Measurements from ENCODE around the gene UCN2. TPM values are rescaled to one million over a fixed set of nuclear protein-coding genes. Genes with fewer than 3 reads are reported as not detected.
"Not testable (repeated sequence)": the region's sequence is repeated elsewhere in the genome, so short reads cannot be mapped to it uniquely, and the experiment has no call there.

UCN2 gene
- total and polyA plus RNA-seq, 8 donors, result 0.19 TPM; not detected in 7

DNA sequence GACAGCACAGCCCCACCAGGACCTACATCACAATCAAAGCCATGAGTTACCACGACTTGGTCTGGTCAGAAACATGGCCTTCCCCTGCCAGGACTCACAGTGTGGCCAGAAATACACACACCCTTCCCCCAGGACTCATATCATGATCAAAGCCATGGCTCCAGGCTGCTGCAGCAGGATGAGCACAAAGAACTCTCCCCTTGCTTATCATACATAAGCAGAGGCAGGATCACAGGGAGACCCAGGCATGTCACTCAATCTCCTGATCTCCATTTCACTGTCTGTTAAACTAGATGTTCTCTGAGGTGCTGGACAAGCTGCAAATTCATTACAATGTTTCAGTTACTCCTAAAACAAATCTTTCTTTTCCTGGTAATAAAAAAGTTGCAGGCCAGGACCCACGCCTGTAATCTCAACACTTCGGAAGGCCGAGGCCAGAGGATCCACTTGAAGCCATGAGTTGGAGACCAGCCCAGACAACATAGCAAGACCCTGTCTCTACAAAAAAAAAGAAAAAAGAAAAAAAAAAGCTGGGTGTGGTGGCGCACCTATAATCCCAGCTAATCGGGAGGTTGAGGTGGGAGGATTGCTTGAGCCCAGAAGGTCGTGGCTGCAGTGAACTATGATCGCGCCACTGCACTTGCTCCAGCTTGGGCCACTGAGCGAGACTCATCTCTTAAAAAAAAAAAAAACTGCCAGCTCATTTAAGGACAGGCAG is 8.2 kb downstream of the UCN2 start:
- Histone ChIP-seq H3K4me1 (peaks cover 38 to 45% (median 44%) of the 10 kb centered on the region in 3 donors), H3K9me3 (no peaks in the 10 kb centered on the region), H3K27ac (peak overlapping the region in 3 of 4 donors; percentile 2 to 31 (median 18)), H3K4me3 (peak overlapping the region in 3 of 4 donors; percentile 44 to 66 (median 48)), H3K27me3 (no peaks in the 10 kb centered on the region), H3K36me3 (no peaks in the 10 kb centered on the region)
- FAIRE-seq, result no peak
- TF ChIP-seq, protein P1, sequence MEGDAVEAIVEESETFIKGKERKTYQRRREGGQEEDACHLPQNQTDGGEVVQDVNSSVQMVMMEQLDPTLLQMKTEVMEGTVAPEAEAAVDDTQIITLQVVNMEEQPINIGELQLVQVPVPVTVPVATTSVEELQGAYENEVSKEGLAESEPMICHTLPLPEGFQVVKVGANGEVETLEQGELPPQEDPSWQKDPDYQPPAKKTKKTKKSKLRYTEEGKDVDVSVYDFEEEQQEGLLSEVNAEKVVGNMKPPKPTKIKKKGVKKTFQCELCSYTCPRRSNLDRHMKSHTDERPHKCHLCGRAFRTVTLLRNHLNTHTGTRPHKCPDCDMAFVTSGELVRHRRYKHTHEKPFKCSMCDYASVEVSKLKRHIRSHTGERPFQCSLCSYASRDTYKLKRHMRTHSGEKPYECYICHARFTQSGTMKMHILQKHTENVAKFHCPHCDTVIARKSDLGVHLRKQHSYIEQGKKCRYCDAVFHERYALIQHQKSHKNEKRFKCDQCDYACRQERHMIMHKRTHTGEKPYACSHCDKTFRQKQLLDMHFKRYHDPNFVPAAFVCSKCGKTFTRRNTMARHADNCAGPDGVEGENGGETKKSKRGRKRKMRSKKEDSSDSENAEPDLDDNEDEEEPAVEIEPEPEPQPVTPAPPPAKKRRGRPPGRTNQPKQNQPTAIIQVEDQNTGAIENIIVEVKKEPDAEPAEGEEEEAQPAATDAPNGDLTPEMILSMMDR (IDR thresholded peaks at IDR 0.05), result no peak
- peak in 2 of 6 donors; percentile 15 to 22 for DNase-seq
- no peak for ATAC-seq
- intact Hi-C loops (cut with DNase I), result no loop called here
- 42 to 43% methylated on average over 10 of the region's 10 CpGs for WGBS, 2 donors

DNA sequence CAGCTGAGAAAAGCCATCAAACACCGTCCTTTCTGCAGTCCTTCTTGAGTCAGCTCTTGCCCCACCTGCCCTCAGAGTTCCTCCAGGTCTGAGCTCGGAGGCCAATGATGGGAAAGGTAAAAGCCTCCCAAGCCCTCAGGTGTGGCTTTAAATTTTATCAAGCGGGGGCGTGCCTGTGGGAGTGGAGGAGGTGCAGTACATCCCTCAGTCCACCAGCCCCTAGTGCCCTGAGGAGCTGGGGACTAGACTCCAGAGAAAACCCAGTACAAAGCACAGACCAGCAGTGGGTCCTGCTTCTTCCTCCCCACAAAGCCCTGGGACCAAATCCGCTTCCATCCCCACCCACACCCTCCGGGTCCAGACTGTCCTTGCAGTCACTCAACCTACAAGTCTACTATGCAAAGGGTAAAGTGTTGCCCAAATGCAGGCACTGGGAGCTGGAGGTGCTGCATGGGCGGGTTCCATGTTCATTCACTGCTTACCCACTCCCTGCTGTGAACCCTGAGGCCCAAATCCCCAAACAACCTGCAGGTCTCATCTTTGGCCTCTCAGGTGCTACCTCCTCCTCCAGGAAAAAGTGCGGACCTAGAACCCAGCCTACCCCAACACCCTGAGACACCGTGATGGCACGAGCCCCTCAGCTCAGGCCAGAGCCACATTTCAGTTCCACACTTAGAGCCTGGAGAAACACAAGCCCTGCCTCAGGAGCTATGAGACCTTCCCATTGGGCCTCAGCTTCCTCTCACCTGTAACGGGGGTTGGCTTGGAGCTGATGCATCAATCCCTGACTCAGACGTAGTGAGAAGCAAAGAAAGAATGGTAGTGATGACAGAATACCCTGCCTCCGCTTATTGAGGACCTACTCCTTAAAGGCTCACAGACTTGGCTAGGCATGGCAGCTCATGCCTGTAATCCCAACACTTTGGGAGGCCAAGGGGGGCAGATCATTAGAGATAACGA is 9.4 kb downstream of the UCN2 start:
- no peaks in the 10 kb centered on the region for H3K36me3 ChIP-seq
- H3K4me3 ChIP-seq, result no peak overlapping the region
- DNase-seq, result peak in 1 of 6 donors; percentile 42
- WGBS, 2 donors, result 67 to 69% methylated on average over 14 of the region's 14 CpGs
- no peaks in the 10 kb centered on the region for H3K9me3 ChIP-seq
- ATAC-seq, result no peak
- peak overlapping the region; percentile 73 to 84 (median 84) for H3K27ac ChIP-seq
- no peak for FAIRE-seq
- intact Hi-C loops (cut with DNase I), result loop anchor here in 2 of 3 donors (5.0 kb wide), 2 partner anchors 77 to 87 kb away; a partner anchor contains a TSS
- peaks cover 38 to 45% (median 44%) of the 10 kb centered on the region in 3 donors for H3K4me1 ChIP-seq
- H3K27me3 ChIP-seq, result no peaks in the 10 kb centered on the region
- TF ChIP-seq, protein P1 (IDR thresholded peaks at IDR 0.05), result no peak

DNA sequence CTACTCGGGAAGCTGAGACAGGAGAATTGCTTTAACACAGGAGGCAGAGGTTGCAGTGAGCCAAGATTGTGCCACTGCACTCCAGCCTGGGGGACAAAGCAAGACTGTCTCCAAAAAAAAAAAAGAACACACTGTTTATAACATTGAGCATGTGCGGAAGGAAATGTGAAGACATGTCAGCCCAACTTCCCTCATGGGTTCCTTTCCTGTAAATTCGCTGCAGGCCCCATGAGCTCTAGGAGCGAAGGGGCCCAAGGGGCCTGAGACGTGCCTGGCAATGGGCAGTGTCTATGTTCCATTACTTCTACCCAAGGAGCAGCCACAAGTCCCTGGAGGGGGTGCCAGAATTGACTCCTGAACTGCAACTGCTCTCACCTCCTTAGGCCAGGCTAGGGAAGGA is 10.2 kb downstream of the UCN2 start:
- intact Hi-C loops (cut with DNase I), result loop anchor here in 2 of 3 donors (5.0 kb wide), 2 partner anchors 76 to 86 kb away; a partner anchor contains a TSS
- H3K27me3 ChIP-seq, result no peaks in the 10 kb centered on the region
- H3K27ac ChIP-seq, result peak overlapping the region; percentile 73 to 84 (median 84)
- WGBS, 2 donors, result 88 to 89% methylated on average over 5 of the region's 5 CpGs
- DNase-seq (peak in 1 of 6 donors; percentile 20), ATAC-seq (no peak), FAIRE-seq (no peak)
- no peaks in the 10 kb centered on the region for H3K36me3 ChIP-seq
- peaks cover 38 to 48% (median 45%) of the 10 kb centered on the region in 3 donors for H3K4me1 ChIP-seq
- H3K4me3 ChIP-seq, result no peak overlapping the region
- TF ChIP-seq, protein P1 (IDR thresholded peaks at IDR 0.05), result no peak
- no peaks in the 10 kb centered on the region for H3K9me3 ChIP-seq

DNA sequence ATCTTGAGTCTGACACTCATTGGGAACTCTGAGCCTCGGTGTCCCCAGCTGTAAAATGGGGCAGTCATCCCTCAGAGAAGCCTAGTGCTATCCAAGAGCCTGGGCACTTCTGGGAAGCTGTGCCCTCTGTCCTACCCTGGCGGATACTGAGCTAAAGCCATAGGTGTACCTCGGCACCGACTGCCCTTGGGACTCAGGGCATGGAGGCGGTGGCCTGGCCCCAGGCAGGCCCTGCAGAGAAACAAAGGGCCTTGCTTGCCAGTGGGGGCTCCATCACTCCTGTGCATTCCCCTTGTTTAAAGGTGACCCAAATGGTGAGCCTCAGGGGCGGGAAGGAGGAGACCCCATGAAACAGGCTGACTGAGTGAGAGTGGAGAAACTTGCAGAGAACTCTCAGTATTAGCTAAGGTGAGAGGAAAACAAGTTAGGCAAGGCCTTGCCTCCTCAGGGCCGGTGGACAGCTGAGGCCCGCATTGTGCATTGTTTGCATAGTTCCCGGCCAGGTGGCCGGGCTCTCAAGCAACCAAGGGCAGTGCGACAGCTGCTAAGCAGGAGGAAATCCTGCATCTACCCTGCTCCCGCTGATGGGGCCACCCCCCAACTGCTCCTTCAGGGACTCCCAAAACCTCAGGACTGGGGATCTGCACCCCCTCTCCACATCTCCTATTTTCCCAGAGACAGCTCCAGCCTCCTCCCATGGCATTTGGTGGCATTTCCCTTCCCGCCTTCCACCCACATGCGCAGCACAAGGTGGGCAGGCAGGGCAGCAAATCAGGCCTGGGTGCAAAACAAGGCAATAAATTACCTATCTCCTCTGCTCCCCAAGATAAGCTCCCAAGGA is 11.2 kb downstream of the UCN2 start:
- Histone ChIP-seq H3K27ac (peak overlapping the region; percentile 73 to 84 (median 84)), H3K9me3 (no peaks in the 10 kb centered on the region), H3K4me3 (no peak overlapping the region), H3K36me3 (peaks cover 0 to 3% (median 0%) of the 10 kb centered on the region in 3 donors), H3K4me1 (peaks cover 32 to 46% (median 41%) of the 10 kb centered on the region in 3 donors), H3K27me3 (no peaks in the 10 kb centered on the region)
- FAIRE-seq, result no peak
- TF ChIP-seq, protein P1 (IDR thresholded peaks at IDR 0.05), result no peak
- DNase-seq, result peak; percentile 80 to 93 (median 88)
- intact Hi-C loops (cut with DNase I), result loop anchor here in 2 of 3 donors (5.0 kb wide), 2 partner anchors 75 to 85 kb away; a partner anchor contains a TSS
- ATAC-seq, result peak; percentile 48 to 66 (median 54)
- 20 to 33% methylated on average over 11 to 14 of the region's 14 CpGs for WGBS, 2 donors

DNA sequence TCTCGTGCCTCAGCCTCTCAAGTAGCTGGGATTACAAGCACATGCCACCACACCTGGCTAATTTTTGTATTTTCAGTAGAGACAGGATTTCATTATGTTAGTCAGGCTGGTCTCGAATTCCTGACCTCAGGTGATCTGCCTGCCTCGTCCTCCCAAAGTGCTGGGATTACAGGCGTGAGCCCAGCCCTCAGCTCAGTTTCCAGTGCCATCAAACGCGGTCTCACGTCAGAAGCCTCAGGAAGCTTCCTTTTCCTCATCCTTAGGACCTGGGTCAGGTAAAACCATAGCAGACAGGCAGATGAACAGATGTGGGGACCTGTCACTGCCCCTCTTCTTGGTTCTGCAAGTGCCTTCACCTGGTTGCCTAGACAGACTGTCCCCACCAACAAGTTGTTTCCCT is 11.9 kb downstream of the UCN2 start:
- not testable (repeated sequence) for FAIRE-seq, H3K4me3 ChIP-seq, ATAC-seq, H3K9me3 ChIP-seq, H3K27me3 ChIP-seq, H3K36me3 ChIP-seq
- WGBS, 2 donors, result 67% methylated on average over 7 of the region's 7 CpGs
- intact Hi-C loops (cut with DNase I), result loop anchor here in 2 of 3 donors (5.0 kb wide), 2 partner anchors 74 to 84 kb away; a partner anchor contains a TSS
- peak in 1 of 6 donors; percentile 10 for DNase-seq
- Histone ChIP-seq H3K27ac (peak overlapping the region; percentile 73 to 84 (median 84)), H3K4me1 (peaks cover 32 to 44% (median 41%) of the 10 kb centered on the region in 3 donors)
